Measurements from ENCODE around the gene SHANK2.

SHANK2 gene

GRCh38 chr11:71228961-71229360 is 23.4 kb downstream of the SHANK2 start:
- no peak overlapping the region for H3K4me3 ChIP-seq (ENCODE audit: low read depth, low read length)
- no peak for DNase-seq (ENCODE audit: low read depth)
- no peak for TF ChIP-seq CTCF (IDR thresholded peaks at IDR 0.05; ENCODE audit: control insufficient read depth, extremely low read depth, insufficient read depth)

DNA sequence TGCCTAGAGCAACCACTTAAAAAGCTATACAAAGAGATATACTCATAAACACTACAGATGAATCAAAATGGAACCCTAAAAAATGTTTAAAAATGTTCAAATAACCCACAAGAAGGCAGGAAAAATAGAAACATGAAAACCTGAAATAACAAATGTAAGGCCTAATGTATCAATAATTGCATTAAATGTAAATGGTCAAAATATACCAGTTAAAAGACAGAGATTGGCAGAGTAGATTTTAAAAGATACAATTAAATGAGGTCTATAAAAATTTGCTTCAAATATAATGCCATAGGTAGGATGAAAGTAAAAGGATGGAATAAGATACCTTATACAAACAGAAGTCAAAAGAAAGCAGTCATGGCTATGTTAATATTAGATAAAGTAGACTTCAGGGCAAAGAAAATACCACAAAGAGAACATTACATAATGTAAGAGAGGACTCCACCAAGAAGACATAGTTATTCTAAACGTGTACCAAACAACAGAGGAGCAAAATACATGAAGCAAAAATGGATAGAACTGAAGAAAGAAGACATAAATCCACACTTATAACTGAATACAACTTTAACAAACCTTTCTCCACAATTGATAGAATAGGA is 25.2 kb downstream of the SHANK2 start:
- TF ChIP-seq CTCF (IDR thresholded peaks at IDR 0.05; ENCODE audit: control insufficient read depth, extremely low read depth, insufficient read depth): no peak
- no peak for DNase-seq (ENCODE audit: low read depth)
- H3K4me3 ChIP-seq (ENCODE audit: low read depth, low read length): no peak overlapping the region

GRCh38 chr11:71223671-71224660 is 28.4 kb downstream of the SHANK2 start:
- no peak for DNase-seq (ENCODE audit: low read depth)
- no peak for TF ChIP-seq CTCF (IDR thresholded peaks at IDR 0.05; ENCODE audit: control insufficient read depth, extremely low read depth, insufficient read depth)
- H3K4me3 ChIP-seq (ENCODE audit: low read depth, low read length): no peak overlapping the region

DNA sequence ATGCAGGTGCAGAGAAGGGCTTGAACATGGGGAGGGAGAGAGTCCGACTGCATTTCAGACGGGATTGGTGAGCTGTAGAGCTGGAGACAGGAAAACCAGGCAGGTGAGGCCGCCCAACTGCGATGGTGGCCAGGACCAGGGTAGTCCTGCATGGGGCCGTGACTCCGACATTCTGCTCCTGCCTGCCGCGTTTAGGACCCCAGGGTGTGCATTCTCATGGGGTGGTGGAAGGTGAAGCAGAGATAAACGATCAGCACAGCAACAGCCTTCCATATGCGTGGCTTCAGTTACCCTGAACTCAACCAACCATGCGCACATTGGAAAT is 29.3 kb downstream of the SHANK2 start:
- TF ChIP-seq CTCF (IDR thresholded peaks at IDR 0.05; ENCODE audit: control insufficient read depth, extremely low read depth, insufficient read depth): no peak
- DNase-seq (ENCODE audit: low read depth): no peak
- no peak overlapping the region for H3K4me3 ChIP-seq (ENCODE audit: low read depth, low read length)

DNA sequence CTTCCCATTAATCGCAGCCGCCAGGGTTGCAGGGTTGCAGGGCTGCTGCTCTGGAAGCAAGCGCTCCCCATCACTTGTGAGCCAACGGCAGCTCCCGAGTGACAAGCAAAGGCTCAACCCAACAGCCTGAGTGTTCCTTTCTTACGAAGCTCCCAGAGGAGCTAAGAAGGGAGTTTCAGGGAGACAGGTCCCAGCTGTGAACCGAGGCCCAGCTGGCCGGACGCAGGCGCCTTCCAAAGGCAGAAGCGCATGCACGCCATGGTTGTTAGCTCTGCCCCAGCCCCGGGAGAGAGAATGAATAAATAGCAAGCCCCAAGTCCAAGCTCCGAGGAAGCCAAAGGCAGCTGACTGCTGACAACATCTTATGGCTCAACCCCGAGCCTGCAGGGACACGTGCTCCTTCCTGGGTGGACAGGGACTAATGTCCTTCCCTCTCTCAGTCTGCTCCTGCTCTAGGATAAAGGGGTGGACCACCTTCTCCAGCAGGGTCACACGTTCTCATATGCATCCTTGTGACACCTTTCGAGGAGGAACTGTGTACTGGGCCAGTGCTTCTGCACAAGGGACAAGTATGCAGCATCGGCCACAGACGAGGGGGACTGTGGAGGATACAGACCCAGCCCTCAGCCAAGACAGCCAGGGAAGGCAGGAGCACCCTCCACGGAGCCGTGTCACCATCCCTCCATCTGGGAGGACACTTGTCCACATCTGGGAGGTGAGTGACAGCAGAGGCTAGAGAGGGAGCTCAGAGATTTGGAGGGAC is 29.9 kb downstream of the SHANK2 start:
- H3K4me3 ChIP-seq (ENCODE audit: low read depth, low read length): no peak overlapping the region
- no peak for TF ChIP-seq CTCF (IDR thresholded peaks at IDR 0.05; ENCODE audit: control insufficient read depth, extremely low read depth, insufficient read depth)
- DNase-seq (ENCODE audit: low read depth): no peak

GRCh38 chr11:71221821-71222220 is 30.6 kb downstream of the SHANK2 start:
- no peak for DNase-seq (ENCODE audit: low read depth)
- no peak for TF ChIP-seq CTCF (IDR thresholded peaks at IDR 0.05; ENCODE audit: control insufficient read depth, extremely low read depth, insufficient read depth)
- no peak overlapping the region for H3K4me3 ChIP-seq (ENCODE audit: low read depth, low read length)

Data from LNCaP clone FGC (cell line).